HG02981 (cell line): ENCODE results near the gene AGBL3.

ENCODE experiments used
- ATAC-seq: cut with Tn5 transposase; IDR thresholded peaks from one replicate; pipeline ENCODE4 v1.9.1; 2021; ENCODE audit warnings: mild to moderate bottlenecking, moderate library complexity; ENCODE audit not compliant: unreplicated experiment

AGBL3 gene

DNA sequence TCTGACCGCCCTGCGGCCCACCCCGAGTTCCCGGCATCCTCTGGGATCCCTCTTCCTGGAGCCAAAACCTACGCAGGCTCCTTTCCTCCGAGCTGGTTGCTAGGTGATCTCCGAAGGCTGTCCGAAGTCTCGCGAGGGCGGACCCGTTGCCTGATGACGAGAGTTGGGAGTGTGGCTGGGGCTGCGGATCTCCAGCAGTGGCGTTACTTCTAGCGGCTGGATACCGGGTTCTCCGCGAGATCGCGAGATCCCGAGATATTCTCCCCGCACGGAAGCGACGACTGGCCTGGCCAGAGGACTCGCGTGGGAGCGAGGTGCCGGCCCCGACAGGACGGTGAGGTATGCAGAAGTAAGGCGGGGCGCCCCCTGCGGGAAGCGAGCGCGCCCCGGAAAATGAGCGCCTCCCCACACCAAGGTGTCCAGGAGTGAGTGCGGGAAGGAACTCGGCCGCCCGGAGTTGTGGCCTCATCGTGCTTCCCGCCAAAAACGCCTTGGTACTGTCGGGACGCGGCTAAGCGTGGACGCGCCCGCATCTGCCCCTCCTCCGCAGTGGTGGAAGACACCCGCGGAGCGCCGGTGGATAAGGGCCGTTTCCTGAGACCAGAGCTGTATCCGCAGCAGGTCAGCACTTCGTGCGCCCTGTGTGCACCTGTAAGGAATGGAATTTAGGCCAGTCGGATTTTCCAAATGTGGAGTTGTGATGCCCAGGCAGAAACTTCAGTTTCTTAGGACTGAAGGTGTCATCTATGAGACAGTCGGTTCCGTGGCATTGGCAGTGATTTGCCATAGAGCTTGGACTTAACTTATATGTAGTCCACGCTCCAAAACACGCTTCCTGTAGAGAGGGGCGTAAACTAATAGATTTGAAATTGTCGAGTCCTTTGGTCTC, at the start of gene AGBL3:
AGBL3 (plus strand) TSS at position 146 of the 889 bp plus-strand sequence. CDS start 1,426 bp downstream, outside the sequence.
- ATAC-seq = peak; percentile 89

DNA sequence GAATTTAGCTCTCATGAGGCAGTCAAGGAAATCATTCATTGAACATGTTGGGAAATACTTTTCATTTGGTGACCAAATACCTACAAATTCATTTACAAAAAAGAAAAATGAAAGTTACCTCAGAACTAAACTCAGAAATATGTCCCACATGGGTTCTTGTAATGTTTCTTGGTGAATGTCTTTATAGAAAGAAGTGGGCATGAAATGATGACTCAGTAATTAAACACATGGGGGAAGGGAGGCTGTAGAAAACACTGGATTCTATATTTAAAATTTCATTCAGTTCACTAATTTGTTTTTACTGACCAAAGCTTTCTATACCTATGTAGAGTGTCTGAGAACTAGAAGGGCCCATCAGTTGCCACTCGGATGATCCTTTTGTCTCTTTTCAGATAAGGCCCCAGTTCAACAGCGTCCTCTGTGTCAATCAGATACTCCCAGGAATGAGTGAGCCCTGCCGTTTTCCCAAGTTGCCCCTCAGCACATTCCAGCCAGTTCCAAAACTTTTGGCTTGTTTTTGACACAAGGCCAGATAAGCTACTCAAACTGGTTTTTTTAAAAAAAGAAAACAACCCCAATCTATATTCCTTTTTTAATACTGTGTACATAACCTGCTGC, 49.3 kb upstream of the AGBL3 start:
- ATAC-seq = no peak

DNA sequence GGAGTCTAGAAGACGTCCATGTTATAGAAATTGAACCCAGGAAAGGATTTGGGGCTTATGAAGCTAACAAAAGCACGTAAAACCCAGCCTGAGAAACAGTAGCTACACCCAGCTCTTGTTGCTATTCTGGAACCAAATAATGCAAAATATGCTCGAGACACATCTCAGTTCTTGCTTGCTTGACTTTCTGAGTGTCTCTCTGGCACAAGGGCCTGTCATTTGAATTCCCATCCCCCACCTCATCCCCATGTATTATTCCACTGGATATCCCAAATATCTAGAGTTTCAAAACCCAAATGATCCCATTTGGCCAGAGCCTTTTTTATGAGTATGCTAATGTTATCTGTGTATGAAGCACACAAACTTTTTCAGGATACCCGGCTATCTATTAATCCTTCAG, 48.2 kb upstream of the AGBL3 start:
- no peak for ATAC-seq

DNA sequence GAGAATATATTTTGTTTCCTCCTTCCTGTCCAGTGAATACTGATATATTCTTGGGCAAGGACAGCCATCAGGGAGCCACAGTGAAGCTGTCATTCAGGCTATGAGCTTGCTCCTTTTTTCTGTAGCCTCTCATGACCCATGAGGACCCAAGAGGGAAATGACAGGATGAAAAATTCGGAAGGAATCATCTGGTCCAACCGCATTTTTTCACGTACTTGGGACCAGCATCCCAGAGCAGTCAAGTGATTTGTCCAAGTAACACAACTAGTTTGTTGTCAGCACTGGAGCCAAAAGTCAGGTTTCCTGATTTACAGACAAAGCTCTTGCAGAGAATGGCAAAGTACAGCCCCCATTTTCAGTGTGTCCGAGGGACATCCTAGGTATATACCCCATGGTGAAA, 47.2 kb upstream of the AGBL3 start:
- ATAC-seq = no peak

DNA sequence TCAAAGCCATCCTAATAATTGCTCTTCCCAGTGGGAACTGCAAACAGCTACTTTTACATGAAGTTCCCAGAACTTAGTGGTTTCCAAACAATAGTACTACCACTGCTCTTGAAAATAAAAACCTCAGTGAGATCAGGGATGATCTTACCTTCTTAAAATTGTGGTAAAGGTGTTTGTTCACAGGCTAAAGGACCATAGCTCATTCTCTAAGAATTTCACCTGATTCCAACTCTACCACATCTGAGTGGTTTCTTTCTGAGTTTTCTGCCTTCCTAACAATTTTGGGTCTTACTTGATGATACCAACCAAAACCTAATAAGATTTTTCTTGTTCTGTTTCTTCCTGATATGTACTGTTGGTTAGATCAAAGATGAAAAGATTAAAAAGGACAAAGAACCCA, 45.6 kb upstream of the AGBL3 start:
- no peak for ATAC-seq

DNA sequence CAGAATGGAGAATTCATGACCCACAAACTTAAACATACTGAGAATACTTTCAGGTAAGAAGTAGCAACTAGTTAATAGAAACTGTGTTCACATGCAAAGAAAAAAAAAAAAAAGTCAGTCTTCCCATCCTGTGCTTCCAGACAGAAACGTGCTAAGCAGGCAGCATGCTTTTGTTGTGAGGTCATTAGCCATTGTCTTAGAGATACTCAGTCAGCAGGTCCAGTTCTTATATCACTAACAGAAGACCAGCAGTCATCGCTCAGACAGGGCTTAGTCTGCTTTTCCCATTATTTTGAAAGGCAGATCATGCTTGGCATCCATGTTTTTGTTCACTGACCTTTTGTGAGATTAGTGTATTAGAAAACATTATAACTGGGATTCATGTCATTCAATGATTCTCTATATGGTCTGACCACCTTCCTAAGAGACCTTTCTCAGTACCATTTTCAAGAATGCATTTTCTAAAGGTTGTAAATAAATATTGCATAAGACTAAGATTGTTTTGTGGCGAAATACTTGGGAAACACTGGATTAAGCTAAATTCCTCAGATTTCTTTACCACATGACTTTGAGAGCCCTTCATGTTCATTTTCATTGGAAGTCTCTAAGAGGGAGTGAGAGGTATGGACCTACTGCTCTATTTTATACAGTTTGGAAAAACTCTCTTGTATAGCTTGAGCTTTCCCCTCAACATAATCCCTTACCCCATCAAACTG, 45.0 kb upstream of the AGBL3 start:
- no peak for ATAC-seq

DNA sequence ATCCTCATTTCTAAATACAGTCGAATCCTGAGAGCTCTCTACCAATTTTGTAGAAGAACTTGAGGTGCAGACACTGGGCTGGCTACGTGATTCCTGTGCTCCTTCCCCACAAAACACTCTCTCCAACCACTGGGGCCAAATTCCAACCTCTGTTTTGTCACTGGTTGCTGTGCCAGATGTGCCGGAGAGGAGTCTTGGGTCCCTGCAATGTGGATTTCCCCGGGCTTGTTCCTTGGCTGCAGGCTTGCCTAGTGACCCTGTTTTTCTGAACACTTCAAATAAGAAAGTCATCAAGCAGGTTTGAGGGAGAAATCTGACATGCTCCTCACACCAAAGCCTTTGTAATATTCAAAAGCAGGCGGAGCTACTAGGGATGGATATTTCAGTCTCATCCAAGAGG, 44.4 kb upstream of the AGBL3 start:
- ATAC-seq = no peak

DNA sequence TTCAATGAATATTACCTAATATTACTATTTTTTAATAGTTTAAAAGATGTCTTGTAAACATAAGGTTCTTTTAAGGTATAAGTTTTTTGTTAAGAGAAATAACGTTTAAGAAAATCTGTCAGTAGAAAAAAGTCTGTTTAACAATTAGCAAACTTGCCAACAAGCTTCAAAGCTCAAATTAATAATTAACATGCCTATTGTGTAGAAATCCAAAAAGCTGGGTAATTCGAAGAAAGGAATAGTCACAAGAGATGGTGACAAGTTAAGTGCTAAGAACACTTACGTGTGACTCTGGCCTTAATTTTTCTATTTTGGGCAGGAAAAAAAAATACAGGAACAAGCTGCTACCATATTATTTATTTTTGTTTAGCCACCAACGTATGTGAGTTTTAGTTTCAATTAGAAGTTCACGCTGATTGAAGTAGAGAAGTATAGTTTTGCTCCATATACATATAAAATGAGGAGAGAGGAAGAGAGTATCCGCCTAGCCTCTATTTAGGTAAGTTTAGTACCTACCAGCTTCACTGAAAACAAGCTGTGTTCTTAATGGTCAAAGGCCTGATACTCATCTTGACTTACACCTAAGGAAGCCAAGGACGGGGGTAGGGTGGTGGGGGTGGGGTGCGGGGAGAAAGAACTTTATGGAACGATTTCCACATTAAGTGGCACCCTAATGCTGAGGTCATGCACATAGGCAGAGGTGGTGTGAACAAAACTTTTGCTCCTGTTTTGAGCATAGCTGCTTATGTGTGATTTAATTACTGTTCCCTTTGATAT, 43.4 kb upstream of the AGBL3 start:
- ATAC-seq = no peak

DNA sequence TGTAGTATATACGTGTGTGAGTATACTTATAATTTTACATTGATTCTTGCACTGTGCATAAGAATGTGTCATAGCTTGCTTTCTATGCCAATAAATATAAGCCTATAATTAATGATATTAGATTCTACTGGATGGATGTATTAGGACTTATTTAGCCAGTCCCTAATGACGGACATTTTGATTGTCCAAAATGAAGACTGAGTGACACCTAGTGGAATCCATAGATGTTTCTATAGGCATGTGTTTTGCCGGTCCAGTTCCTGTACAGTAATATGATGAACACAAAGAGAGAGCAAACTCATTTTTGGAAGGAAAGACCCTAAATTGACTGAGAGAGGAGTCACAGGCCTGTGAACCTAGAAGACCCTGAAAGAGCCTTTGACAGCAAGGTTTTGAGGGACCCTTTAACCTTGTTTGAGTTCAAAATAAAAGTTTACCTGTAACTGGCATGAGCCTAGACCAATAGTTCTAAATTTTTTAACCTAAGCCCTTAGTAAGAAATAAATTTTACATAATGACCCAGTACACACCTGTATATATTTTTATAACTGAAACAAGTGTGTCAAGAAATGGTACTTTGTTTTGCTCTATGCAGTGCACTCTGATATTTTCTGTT, 42.4 kb upstream of the AGBL3 start:
- peak; percentile 79 for ATAC-seq

DNA sequence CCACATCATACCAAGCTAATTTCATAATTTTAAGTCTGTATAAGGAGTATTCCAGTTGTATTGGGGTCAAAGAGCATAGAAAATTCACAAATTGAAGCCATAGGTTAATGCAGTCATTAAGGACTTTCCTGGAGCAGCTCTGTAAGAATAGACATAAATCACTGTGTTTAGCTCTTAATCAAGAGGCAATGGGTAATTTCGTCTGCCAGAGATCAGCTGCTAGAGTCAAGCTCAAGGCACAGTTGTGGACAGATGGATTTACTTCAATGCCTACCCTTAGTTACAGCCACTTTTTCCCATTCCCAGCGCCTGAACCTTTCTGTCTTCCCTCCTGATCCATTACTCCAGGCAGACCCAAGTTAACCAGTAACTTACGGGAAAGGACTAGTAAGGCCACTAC, 40.6 kb upstream of the AGBL3 start:
- ATAC-seq = no peak

DNA sequence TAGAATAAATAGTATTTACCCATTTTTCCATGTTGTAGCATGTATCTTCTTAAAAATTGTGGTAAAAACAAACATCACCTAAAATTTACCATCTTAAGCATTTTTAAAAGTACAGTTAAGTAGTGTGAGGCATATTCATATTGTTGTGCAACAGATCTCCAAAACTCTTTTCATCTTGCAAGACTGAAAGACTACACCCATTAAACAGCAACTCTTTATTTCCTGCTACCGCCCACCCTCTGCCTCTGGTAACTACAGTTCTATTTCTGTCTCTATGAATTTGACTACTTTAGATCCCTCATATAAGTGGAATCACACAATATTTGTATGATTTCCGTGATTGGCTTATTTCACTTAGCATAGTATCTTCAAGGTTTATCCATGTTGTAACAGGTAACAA, 40.0 kb upstream of the AGBL3 start:
- ATAC-seq = no peak

DNA sequence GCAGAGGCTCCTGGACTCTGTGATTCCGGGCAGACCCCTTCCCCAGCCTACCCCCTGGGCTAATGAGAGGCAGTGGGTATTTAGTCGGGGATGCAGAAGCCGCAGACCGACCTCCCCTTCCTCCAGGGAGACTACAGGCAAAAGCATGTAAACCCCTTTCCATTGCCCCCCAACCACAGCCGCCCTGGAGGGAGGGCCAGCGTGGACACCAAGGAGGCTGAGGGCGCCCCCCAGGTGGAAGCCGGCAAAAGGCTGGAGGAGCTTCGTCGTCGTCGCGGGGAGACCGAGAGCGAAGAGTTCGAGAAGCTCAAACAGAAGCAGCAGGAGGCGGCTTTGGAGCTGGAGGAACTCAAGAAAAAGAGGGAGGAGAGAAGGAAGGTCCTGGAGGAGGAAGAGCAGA, 39.0 kb upstream of the AGBL3 start:
- no peak for ATAC-seq

DNA sequence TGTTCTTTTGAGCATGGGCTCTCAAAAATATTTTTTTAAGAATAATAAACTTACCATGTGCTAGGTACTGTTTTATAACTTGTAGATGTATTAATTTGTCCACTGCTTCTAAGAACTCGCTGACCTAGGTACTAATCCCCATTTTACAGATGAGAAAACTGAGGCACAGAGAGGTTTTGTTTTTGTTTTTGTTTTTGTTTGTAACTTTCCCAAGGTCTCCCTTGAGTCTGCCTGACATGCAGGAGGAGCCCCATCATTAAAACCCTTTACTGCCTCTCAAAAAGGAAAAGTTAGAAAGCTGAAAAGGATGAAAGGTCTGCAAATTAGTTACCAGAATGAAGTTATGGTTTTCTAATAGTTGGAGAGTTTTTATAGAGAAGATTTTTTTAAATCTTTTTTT, 38.5 kb upstream of the AGBL3 start:
- no peak for ATAC-seq

DNA sequence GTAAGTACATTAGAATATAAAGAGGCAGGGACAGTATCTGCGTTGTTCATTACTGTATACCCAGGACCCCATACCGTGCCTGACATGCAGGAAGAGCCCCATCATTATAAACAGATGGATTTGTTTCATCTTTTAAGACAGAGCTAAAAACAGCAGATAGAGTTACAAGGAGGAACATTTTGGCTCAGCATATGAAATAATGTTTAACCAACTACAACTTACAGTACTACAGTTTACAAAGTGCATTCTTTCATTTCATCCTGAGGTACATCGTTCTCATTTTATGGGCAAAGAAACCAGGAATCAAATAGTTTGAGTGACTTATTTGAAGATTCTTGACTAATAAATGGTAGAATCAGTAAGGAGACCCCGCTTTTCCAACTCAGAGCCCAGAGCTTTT, 38.1 kb upstream of the AGBL3 start:
- ATAC-seq = no peak

DNA sequence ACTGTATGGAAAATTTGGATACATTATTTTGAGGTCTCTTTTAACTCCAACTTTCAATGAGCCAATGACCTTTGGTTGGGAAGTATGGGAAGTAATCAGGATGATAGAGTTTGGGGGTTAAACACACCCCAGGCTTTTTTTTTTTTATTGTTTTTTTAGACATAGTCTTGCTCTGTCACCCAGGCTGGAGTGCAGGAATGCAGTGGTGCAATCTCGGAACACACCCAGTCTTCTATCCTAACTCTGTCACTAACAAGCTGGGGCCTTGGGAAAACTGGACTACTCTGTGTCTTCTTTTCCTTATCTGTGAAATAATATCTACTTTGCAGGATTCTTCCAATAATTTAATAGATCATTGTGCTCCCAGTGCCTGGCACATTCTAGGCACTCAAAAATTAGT, 37.6 kb upstream of the AGBL3 start:
- ATAC-seq = no peak

DNA sequence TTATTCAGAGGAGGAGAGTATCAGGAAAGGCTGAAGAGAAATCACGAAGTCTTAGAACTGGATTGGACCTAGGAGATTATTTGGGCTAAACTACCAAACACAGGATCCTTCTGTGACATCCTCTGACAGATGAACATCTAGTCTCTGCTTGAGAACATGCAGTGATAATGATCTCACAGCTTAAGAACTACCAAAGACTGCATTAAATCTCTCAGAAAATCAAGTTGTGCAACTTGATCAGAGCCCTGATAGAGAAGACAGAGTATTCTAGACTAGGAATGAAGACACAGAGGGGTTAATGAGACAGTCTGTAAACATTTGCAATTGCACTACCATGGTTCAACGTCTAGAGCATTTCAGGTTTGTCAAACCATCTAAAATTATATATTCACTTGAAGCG, 37.1 kb upstream of the AGBL3 start:
- no peak for ATAC-seq

DNA sequence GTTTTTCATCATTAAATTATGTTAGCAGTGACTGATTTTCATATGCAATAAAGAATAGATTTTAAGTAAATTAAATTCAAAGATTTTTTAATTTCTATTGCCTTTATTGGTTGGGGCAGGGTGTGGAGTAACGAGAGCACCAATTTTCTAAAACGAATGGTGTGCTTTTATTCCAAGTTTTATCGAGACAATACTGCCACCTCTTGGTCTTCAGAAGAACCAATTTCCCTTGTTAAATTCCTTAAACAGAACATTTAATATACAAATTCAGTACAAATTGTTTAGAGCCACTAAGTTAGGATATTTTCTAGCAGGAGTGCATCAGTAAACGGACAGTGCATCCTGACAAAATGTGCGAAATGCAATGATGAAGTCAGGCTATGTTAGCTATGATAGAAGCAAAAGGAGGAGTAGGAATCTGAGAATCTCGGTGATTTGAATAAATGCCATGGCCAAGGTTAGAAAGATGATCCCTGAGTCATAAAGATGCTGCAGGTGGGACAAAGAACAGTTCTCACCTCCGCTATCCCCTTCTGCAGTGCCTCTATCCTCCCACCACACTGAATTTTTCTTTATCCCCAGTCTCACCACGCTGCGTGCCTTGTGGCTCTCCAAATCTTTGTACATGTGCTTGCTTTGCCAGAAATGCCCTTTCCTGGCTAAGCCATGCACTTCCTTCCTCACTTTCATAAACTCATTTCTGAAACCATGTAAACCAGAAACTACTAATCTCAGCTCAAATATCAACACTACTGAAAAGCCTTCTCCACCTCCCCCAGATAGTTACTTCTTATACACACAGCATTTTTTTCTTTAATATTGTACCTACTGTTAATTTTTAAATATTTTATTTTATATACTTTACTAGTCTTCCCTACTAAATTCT, 31.9 kb upstream of the AGBL3 start:
- ATAC-seq = no peak

DNA sequence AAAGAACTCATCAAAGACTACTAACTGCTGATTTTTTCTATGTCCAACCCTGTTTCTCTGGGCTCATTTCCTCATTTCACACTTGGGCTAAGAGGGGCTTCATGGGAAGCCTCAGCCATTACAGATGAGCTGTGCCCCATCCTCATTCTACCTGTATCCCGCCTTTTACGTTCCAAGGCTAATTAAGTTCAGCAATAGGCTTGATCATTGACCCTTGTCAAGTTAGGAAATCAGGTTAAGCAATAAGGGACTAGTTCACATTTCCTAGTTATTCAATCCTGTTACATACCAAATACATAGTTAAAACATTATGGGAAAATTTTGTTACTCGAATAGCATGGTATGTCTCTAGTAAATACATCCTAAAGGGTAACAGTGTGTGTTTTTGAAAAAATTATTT, 29.3 kb upstream of the AGBL3 start:
- ATAC-seq = no peak

DNA sequence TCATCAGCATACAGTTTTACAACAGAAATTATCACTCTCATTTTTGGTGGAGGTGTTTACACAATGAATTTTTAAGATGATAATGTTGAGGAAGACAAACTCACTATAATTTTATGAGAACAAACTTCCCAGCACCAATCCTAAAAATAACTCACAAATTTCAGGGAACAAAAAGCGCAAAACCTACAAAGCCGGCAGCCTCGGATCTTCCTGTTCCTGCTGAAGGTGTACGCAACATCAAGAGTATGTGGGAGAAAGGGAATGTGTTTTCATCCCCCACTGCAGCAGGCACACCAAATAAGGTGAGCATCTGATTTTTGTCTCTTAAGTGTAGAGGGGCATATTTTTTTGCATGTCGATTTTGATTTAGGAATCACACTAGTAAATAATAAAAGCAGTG, 26.5 kb upstream of the AGBL3 start:
- ATAC-seq = no peak
